DOHH2 (cell line): Measurements from ENCODE around the gene PLPP3.

Experiments
- H3F3A ChIP-seq: fragments of 200-600 bp; sonication (generic), shearing (Covaris generic); 2 replicates; pipeline ENCODE4 v1.6.0; 2016; ENCODE audit warnings: antibody characterized with exemption, mild to moderate bottlenecking; ENCODE audit not compliant: control insufficient read depth, insufficient read depth
- H3K27ac ChIP-seq: fragments of 200-600 bp; sonication (generic); 2 replicates; pipeline ENCODE4 v1.5.1; 2014; ENCODE audit warnings: low read depth, mild to moderate bottlenecking, low read length, moderate library complexity
- H3K27me3 ChIP-seq: fragments of 200-600 bp; sonication (generic); 2 replicates; pipeline ENCODE4 v1.6.1; 2014; ENCODE audit warnings: mild to moderate bottlenecking, low read length, mixed read lengths; ENCODE audit not compliant: control insufficient read depth
- H3K36me3 ChIP-seq: fragments of 200-600 bp; sonication (generic); 2 replicates; pipeline ENCODE4 v1.6.1; 2014; ENCODE audit warnings: mild to moderate bottlenecking, low read length, moderate library complexity, mixed read lengths; ENCODE audit not compliant: control insufficient read depth
- H3K4me1 ChIP-seq: fragments of 200-600 bp; sonication (generic); 2 replicates; pipeline ENCODE4 v1.6.1; 2014; ENCODE audit warnings: mild to moderate bottlenecking, low read length, mixed read lengths; ENCODE audit not compliant: control insufficient read depth
- H3K4me2 ChIP-seq: fragments of 200-600 bp; sonication (generic); 2 replicates; pipeline ENCODE4 v1.6.0; 2014; ENCODE audit warnings: mild to moderate bottlenecking, low read length, moderate library complexity
- H3K4me3 ChIP-seq: fragments of 200-600 bp; sonication (generic); 2 replicates; pipeline ENCODE4 v1.5.1; 2014; ENCODE audit warnings: mild to moderate bottlenecking, low read length, mixed read lengths
- H3K79me2 ChIP-seq: fragments of 200-600 bp; sonication (generic); 2 replicates; pipeline ENCODE4 v1.6.1; 2014; ENCODE audit warnings: mild to moderate bottlenecking, low read length, mixed read lengths; ENCODE audit not compliant: control insufficient read depth
- H3K9me2 ChIP-seq: fragments of 200-600 bp; sonication (generic); replicated peaks from 2 replicates; pipeline ENCODE4 v1.6.1; 2014; ENCODE audit warnings: mild to moderate bottlenecking, low read length, mixed read lengths; ENCODE audit not compliant: control insufficient read depth
- H3K9me3 ChIP-seq: fragments of 200-600 bp; sonication (generic); 2 replicates; pipeline ENCODE4 v1.6.1; 2014; ENCODE audit warnings: antibody characterized with exemption, low read length, mixed read lengths; ENCODE audit not compliant: control insufficient read depth, insufficient read depth
- H4K20me1 ChIP-seq: fragments of 200-600 bp; sonication (generic); 2 replicates; pipeline ENCODE4 v1.6.0; 2014; ENCODE audit warnings: low read depth, mild to moderate bottlenecking, antibody characterized with exemption, low read length, moderate library complexity; ENCODE audit not compliant: control insufficient read depth, insufficient read depth
- CTCF ChIP-seq: fragments of 200-600 bp; sonication (generic); IDR thresholded peaks from one replicate; pipeline ENCODE4 v1.5.1; 2014; ENCODE audit warnings: antibody characterized with exemption, mild to moderate bottlenecking, low read depth, low read length; ENCODE audit not compliant: poor library complexity, severe bottlenecking
- EZH2phosphoT487 ChIP-seq: fragments of 200-600 bp; sonication (generic); IDR thresholded peaks from 2 replicates; pipeline ENCODE4 v1.6.1; 2017; ENCODE audit warnings: borderline replicate concordance, mild to moderate bottlenecking, antibody characterized with exemption, low read length, moderate library complexity, mixed read lengths

The PLPP3 gene

GRCh38 chr1:56466538-56466937, 112.8 kb downstream of the PLPP3 start:
- H4K20me1 ChIP-seq: no peaks in the 10 kb centered on the region
- H3K9me3 ChIP-seq: no peaks in the 10 kb centered on the region
- TF ChIP-seq CTCF (no peak), EZH2phosphoT487 (no peak)
- H3K27me3 ChIP-seq: 0 out of 2 replicates have a peak, but pooled peaks cover 2% of the 10 kb centered on the region
- H3F3A ChIP-seq: no peaks in the 10 kb centered on the region
- no peak overlapping the region for H3K27ac ChIP-seq
- no peak overlapping the region for H3K4me3 ChIP-seq
- H3K4me1 ChIP-seq: no peaks in the 10 kb centered on the region
- no peak overlapping the region for H3K4me2 ChIP-seq
- H3K36me3 ChIP-seq: no peaks in the 10 kb centered on the region
- no peaks in the 10 kb centered on the region for H3K79me2 ChIP-seq
- no peaks in the 10 kb centered on the region for H3K9me2 ChIP-seq

GRCh38 chr1:56464294-56464693, 115.1 kb downstream of the PLPP3 start:
- Histone ChIP-seq H3F3A (no peaks in the 10 kb centered on the region), H3K79me2 (no peaks in the 10 kb centered on the region), H3K27ac (no peak overlapping the region), H3K9me3 (no peaks in the 10 kb centered on the region), H3K4me3 (no peak overlapping the region), H3K4me1 (no peaks in the 10 kb centered on the region), H4K20me1 (no peaks in the 10 kb centered on the region), H3K4me2 (no peak overlapping the region), H3K27me3 (no peaks in the 10 kb centered on the region), H3K9me2 (no peaks in the 10 kb centered on the region), H3K36me3 (no peaks in the 10 kb centered on the region)
- TF ChIP-seq EZH2phosphoT487 (no peak), CTCF (no peak)

GRCh38 chr1:56463376-56463775, 116.0 kb downstream of the PLPP3 start:
- Histone ChIP-seq H3K27me3 (no peaks in the 10 kb centered on the region), H3K9me2 (no peaks in the 10 kb centered on the region), H3K4me2 (no peak overlapping the region), H3K4me3 (no peak overlapping the region), H4K20me1 (no peaks in the 10 kb centered on the region), H3F3A (no peaks in the 10 kb centered on the region), H3K79me2 (no peaks in the 10 kb centered on the region), H3K27ac (no peak overlapping the region), H3K36me3 (no peaks in the 10 kb centered on the region), H3K9me3 (no peaks in the 10 kb centered on the region), H3K4me1 (no peaks in the 10 kb centered on the region)
- TF ChIP-seq CTCF: no peak
- TF ChIP-seq EZH2phosphoT487: no peak

GRCh38 chr1:56462209-56462608, 117.2 kb downstream of the PLPP3 start:
- H3K27me3 ChIP-seq: no peaks in the 10 kb centered on the region; the same call in 1 of the 2 replicates
- no peaks in the 10 kb centered on the region for H3K36me3 ChIP-seq
- no peak overlapping the region for H3K4me3 ChIP-seq
- H3K9me3 ChIP-seq: no peaks in the 10 kb centered on the region
- H3K4me2 ChIP-seq: no peak overlapping the region
- no peaks in the 10 kb centered on the region for H3K79me2 ChIP-seq
- no peaks in the 10 kb centered on the region for H4K20me1 ChIP-seq
- no peak overlapping the region for H3K27ac ChIP-seq
- H3K4me1 ChIP-seq: no peaks in the 10 kb centered on the region
- no peaks in the 10 kb centered on the region for H3K9me2 ChIP-seq
- TF ChIP-seq EZH2phosphoT487 (no peak), CTCF (no peak)
- H3F3A ChIP-seq: no peaks in the 10 kb centered on the region
